Measurements from ENCODE around the gene ANTXR1. TPM values are rescaled to one million over a fixed set of nuclear protein-coding genes. Genes with fewer than 3 reads are reported as not detected.

Gene ANTXR1
- total RNA-seq, 1 experiment from 2014 or later, result 25.7 TPM

DNA sequence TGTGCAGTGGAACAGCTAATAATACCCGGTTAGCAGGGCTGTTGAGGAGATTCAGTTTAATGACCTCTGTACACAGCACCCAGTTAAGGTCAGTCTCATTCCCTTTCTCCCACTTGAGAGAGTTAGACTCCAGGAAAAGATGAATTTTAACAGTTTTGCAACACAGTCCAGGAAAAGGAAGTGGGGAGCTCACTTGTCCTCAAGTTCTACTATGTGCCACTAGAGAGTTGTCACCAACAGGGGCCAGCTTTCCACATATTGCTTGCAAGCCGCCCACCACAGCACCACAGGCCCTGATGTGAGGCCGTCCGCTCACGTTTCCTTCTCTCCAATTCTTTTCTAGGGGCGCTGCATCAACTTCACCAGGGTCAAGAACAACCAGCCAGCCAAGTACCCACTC lies 231.9 kb downstream of the ANTXR1 start:
- RAD21 ChIA-PET (ENCODE audit: low non-redundant PET in 1 of 2, low total read pairs in 2 of 2, uncharacterized antibody in 2 of 2, unreplicated experiment in 2 of 2), result no interaction called here
- no peak for DNase-seq (ENCODE audit: low read depth, low spot score)
- Histone ChIP-seq H3K9me2 (ENCODE audit: insufficient read depth) (no peaks in the 10 kb centered on the region), H3K27ac (ENCODE audit: low read depth, low read length) (no peak overlapping the region), H3K79me2 (ENCODE audit: insufficient read depth, low read length) (no peaks in the 10 kb centered on the region), H3K9me3 (ENCODE audit: control insufficient read depth in 1 of 2, insufficient read depth in 1 of 2, low read depth in 1 of 2, low read length in 2 of 2) (no peaks in the 10 kb centered on the region), H3K4me3 (replicated peaks in 1 of 2; ENCODE audit: low read depth in 1 of 2, low read length in 2 of 2) (no peak overlapping the region), H3K36me3 (ENCODE audit: control insufficient read depth in 1 of 2, insufficient read depth in 2 of 2, low read length in 2 of 2) (no peaks in the 10 kb centered on the region), H4K20me1 (ENCODE audit: insufficient read depth) (no peaks in the 10 kb centered on the region), H3K4me2 (ENCODE audit: low read length) (no peak overlapping the region), H3K27me3 (ENCODE audit: insufficient read depth, low read length) (no peaks in the 10 kb centered on the region), H3K4me1 (ENCODE audit: control insufficient read depth in 1 of 2, insufficient read depth in 2 of 2, low read length in 2 of 2) (no peaks in the 10 kb centered on the region), H3K9ac (ENCODE audit: low read length) (no peak overlapping the region), H2AFZ (ENCODE audit: low read depth, low read length, poor library complexity, severe bottlenecking) (no peak overlapping the region)
- intact Hi-C loops (cut with micrococcal nuclease), result no loop called here
- no peak for ATAC-seq
- POLR2A ChIA-PET, result no interaction called here
- TF ChIP-seq SP1 (IDR thresholded peaks at IDR 0.05; ENCODE audit: low read depth), result no peak
- no peak for TF ChIP-seq EZH2 (IDR thresholded peaks at IDR 0.05)
- TF ChIP-seq REST (IDR thresholded peaks at IDR 0.05; ENCODE audit: low read depth), result no peak
- no peak for TF ChIP-seq POLR2AphosphoS5 (IDR thresholded peaks at IDR 0.05; ENCODE audit: low read depth, low read length)
- no peak for TF ChIP-seq SIN3A (IDR thresholded peaks at IDR 0.05; ENCODE audit: low read depth)
- TF ChIP-seq, protein P1, sequence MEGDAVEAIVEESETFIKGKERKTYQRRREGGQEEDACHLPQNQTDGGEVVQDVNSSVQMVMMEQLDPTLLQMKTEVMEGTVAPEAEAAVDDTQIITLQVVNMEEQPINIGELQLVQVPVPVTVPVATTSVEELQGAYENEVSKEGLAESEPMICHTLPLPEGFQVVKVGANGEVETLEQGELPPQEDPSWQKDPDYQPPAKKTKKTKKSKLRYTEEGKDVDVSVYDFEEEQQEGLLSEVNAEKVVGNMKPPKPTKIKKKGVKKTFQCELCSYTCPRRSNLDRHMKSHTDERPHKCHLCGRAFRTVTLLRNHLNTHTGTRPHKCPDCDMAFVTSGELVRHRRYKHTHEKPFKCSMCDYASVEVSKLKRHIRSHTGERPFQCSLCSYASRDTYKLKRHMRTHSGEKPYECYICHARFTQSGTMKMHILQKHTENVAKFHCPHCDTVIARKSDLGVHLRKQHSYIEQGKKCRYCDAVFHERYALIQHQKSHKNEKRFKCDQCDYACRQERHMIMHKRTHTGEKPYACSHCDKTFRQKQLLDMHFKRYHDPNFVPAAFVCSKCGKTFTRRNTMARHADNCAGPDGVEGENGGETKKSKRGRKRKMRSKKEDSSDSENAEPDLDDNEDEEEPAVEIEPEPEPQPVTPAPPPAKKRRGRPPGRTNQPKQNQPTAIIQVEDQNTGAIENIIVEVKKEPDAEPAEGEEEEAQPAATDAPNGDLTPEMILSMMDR (IDR thresholded peaks at IDR 0.05 in 2 of 3, conservative IDR thresholded peaks at IDR 0.05 in 1 of 3; ENCODE audit: borderline replicate concordance in 1 of 3, insufficient read depth in 1 of 3, low read depth in 2 of 3, low read length in 2 of 3), result no peak
- TF ChIP-seq YY1 (IDR thresholded peaks at IDR 0.05; ENCODE audit: extremely low read depth, insufficient replicate concordance, low read depth, low read length), result no peak
- TF ChIP-seq JUND (IDR thresholded peaks at IDR 0.05), result no peak
- no peak for TF ChIP-seq ZNF274 (IDR thresholded peaks at IDR 0.05; ENCODE audit: low read depth, low read length)
- no TSS peak for BruUV-seq (replicated peaks)
- CTCF ChIA-PET, result no interaction called here

Data from HCT116 (cell line).